HL-60 (cell line): ENCODE data around the gene GUCA2A.

Experiments used
- DNase-seq, 2 experiments: peaks; one replicate each; pipeline ENCODE4 v3.0.0-alpha.2; 2010 to 2020; ENCODE audit warnings: low read depth in 1 of 2, low spot score in 1 of 2
- H3K27ac ChIP-seq: fragments of 250-450 bp; sonication (Bioruptor Pico); replicated peaks from 2 replicates; pipeline ENCODE4 v1.5.1; 2020; ENCODE audit warnings: mild to moderate bottlenecking, moderate library complexity
- H3K27me3 ChIP-seq: fragments of 250-450 bp; sonication (Bioruptor Pico); 2 replicates; pipeline ENCODE4 v1.5.1; 2021; ENCODE audit warnings: mild to moderate bottlenecking, moderate library complexity; ENCODE audit not compliant: insufficient read depth, poor library complexity, severe bottlenecking
- H3K4me3 ChIP-seq: replicated peaks from 2 replicates; pipeline ENCODE4 v1.5.1; 2011; ENCODE audit warnings: mild to moderate bottlenecking, control low read depth, low read length; ENCODE audit not compliant: insufficient read depth
- CTCF ChIP-seq: IDR thresholded peaks from one replicate; pipeline ENCODE4 v1.5.1; 2011; ENCODE audit warnings: low read length, control low read depth, inconsistent platforms; ENCODE audit not compliant: insufficient read depth
- GABPA ChIP-seq: IDR thresholded peaks from 2 replicates; pipeline ENCODE4 v1.6.1; 2012; ENCODE audit warnings: low read depth
- POLR2AphosphoS5 ChIP-seq: IDR thresholded peaks from 2 replicates; pipeline ENCODE4 v1.6.1; 2012; ENCODE audit warnings: low read depth
- SPI1 ChIP-seq: IDR thresholded peaks from 2 replicates; pipeline ENCODE4 v1.6.1; 2012; ENCODE audit warnings: low read depth, mild to moderate bottlenecking, borderline replicate concordance
- TF ChIP-seq, protein P1 (sequence below): IDR thresholded peaks from 2 replicates; pipeline ENCODE4 v1.6.1; 2012; ENCODE audit warnings: low read depth; ENCODE audit not compliant: insufficient replicate concordance

The GUCA2A gene

GRCh38 chr1:42127767-42128166 is 36.8 kb downstream of the GUCA2A start:
- no peak for DNase-seq

GRCh38 chr1:42125552-42125951 is 39.0 kb downstream of the GUCA2A start:
- Histone ChIP-seq H3K27ac (no peak overlapping the region), H3K4me3 (no peak overlapping the region), H3K27me3 (no peaks in the 10 kb centered on the region)
- TF ChIP-seq, protein P1, sequence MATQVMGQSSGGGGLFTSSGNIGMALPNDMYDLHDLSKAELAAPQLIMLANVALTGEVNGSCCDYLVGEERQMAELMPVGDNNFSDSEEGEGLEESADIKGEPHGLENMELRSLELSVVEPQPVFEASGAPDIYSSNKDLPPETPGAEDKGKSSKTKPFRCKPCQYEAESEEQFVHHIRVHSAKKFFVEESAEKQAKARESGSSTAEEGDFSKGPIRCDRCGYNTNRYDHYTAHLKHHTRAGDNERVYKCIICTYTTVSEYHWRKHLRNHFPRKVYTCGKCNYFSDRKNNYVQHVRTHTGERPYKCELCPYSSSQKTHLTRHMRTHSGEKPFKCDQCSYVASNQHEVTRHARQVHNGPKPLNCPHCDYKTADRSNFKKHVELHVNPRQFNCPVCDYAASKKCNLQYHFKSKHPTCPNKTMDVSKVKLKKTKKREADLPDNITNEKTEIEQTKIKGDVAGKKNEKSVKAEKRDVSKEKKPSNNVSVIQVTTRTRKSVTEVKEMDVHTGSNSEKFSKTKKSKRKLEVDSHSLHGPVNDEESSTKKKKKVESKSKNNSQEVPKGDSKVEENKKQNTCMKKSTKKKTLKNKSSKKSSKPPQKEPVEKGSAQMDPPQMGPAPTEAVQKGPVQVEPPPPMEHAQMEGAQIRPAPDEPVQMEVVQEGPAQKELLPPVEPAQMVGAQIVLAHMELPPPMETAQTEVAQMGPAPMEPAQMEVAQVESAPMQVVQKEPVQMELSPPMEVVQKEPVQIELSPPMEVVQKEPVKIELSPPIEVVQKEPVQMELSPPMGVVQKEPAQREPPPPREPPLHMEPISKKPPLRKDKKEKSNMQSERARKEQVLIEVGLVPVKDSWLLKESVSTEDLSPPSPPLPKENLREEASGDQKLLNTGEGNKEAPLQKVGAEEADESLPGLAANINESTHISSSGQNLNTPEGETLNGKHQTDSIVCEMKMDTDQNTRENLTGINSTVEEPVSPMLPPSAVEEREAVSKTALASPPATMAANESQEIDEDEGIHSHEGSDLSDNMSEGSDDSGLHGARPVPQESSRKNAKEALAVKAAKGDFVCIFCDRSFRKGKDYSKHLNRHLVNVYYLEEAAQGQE: no peak
- TF ChIP-seq CTCF (no peak), SPI1 (no peak), POLR2AphosphoS5 (no peak), GABPA (no peak)
- no peak for DNase-seq

More at GRCh38 chr1:42127767-42128166, 36.8 kb downstream of the GUCA2A start:
- Histone ChIP-seq H3K27me3 (no peaks in the 10 kb centered on the region), H3K27ac (no peak overlapping the region), H3K4me3 (no peak overlapping the region)
- TF ChIP-seq POLR2AphosphoS5 (no peak), SPI1 (no peak), CTCF (no peak), GABPA (no peak)
- TF ChIP-seq, protein P1: no peak

- no peak for TF ChIP-seq POLR2AphosphoS5
- TF ChIP-seq SPI1: no peak
- TF ChIP-seq GABPA: no peak
- TF ChIP-seq, protein P1: no peak
- no peak for TF ChIP-seq CTCF
- Histone ChIP-seq H3K4me3 (no peak overlapping the region), H3K27ac (no peak overlapping the region), H3K27me3 (no peaks in the 10 kb centered on the region)
- DNase-seq: no peak
Observed at GRCh38 chr1:42122408-42122807, 42.1 kb downstream of the GUCA2A start.
